ENCODE measurements around the gene LDHAL6B. TPM values are rescaled to one million over a fixed set of nuclear protein-coding genes. Genes with fewer than 3 reads are reported as not detected.

The LDHAL6B gene
- total RNA-seq, 2 donors from 2014 or later = not detected

GRCh38 chr15:59237924-59238331 is 31.3 kb downstream of the LDHAL6B start:
- no peak for DNase-seq
- Mint-ChIP-seq H3K4me3 (no peak overlapping the region), H3K4me1 (peaks cover 7% of the 10 kb centered on the region), H3K27me3 (ENCODE audit: insufficient read depth) (no peaks in the 10 kb centered on the region), H3K36me3 (ENCODE audit: low read depth) (peaks cover 9% of the 10 kb centered on the region), H3K27ac (no peak overlapping the region), H3K9me3 (peaks cover 3% of the 10 kb centered on the region)
- TF ChIP-seq CTCF (conservative IDR thresholded peaks at IDR 0.05) = no peak
- no peak overlapping the region for H3K9ac ChIP-seq (ENCODE audit: extremely low read depth, low read length, poor library complexity, severe bottlenecking)
- no peaks in the 10 kb centered on the region for H3K9me3 ChIP-seq (ENCODE audit: control insufficient read depth, low read length)
- H3K4me1 ChIP-seq (ENCODE audit: control insufficient read depth, insufficient read depth, low read length) = no peaks in the 10 kb centered on the region
- H3K36me3 ChIP-seq (ENCODE audit: control insufficient read depth, insufficient read depth, low read length) = no peaks in the 10 kb centered on the region
- no peak overlapping the region for H3K27ac ChIP-seq (ENCODE audit: low read depth, low read length)
- WGBS, 2 experiments (ENCODE audit: insufficient coverage in 1 of 2, insufficient read length in 1 of 2) = 83 to 91% methylated on average over 5 of the region's 5 CpGs
- no peak overlapping the region for H3K4me3 ChIP-seq (ENCODE audit: low read length)
- no peaks in the 10 kb centered on the region for H3K27me3 ChIP-seq (ENCODE audit: control insufficient read depth, insufficient read depth, low read length, poor library complexity, severe bottlenecking)

- Mint-ChIP-seq H3K27me3 (ENCODE audit: insufficient read depth) (no peaks in the 10 kb centered on the region), H3K4me3 (no peak overlapping the region), H3K9me3 (peaks cover 3% of the 10 kb centered on the region), H3K36me3 (ENCODE audit: low read depth) (peaks cover 7% of the 10 kb centered on the region), H3K4me1 (peaks cover 7% of the 10 kb centered on the region), H3K27ac (no peak overlapping the region)
- H3K4me1 ChIP-seq (ENCODE audit: control insufficient read depth, insufficient read depth, low read length) = no peaks in the 10 kb centered on the region
- WGBS, 2 experiments (ENCODE audit: insufficient coverage in 1 of 2, insufficient read length in 1 of 2) = 94 to 96% methylated on average over 5 of the region's 5 CpGs
- H3K4me3 ChIP-seq (ENCODE audit: low read length) = no peak overlapping the region
- TF ChIP-seq CTCF (conservative IDR thresholded peaks at IDR 0.05) = no peak
- H3K36me3 ChIP-seq (ENCODE audit: control insufficient read depth, insufficient read depth, low read length) = no peaks in the 10 kb centered on the region
- H3K27me3 ChIP-seq (ENCODE audit: control insufficient read depth, insufficient read depth, low read length, poor library complexity, severe bottlenecking) = no peaks in the 10 kb centered on the region
- DNase-seq = no peak
- H3K9me3 ChIP-seq (ENCODE audit: control insufficient read depth, low read length) = no peaks in the 10 kb centered on the region
- H3K9ac ChIP-seq (ENCODE audit: extremely low read depth, low read length, poor library complexity, severe bottlenecking) = no peak overlapping the region
- H3K27ac ChIP-seq (ENCODE audit: low read depth, low read length) = no peak overlapping the region
These were observed 33.4 kb downstream of the LDHAL6B start for GRCh38 chr15:59240036-59240435.

- 89 to 93% methylated on average over 1 to 2 of the region's 2 CpGs for WGBS, 2 experiments (ENCODE audit: insufficient coverage in 1 of 2, insufficient read length in 1 of 2)
These were observed 36.0 kb downstream of the LDHAL6B start for GRCh38 chr15:59242649-59243048.

More at GRCh38 chr15:59242649-59243048, 36.0 kb downstream of the LDHAL6B start:
- Mint-ChIP-seq H3K4me3 (no peak overlapping the region), H3K36me3 (ENCODE audit: low read depth) (no peaks in the 10 kb centered on the region), H3K4me1 (peaks cover 2% of the 10 kb centered on the region), H3K9me3 (no peaks in the 10 kb centered on the region), H3K27ac (no peak overlapping the region), H3K27me3 (ENCODE audit: insufficient read depth) (no peaks in the 10 kb centered on the region)
- Histone ChIP-seq H3K9ac (ENCODE audit: extremely low read depth, low read length, poor library complexity, severe bottlenecking) (no peak overlapping the region), H3K9me3 (ENCODE audit: control insufficient read depth, low read length) (no peaks in the 10 kb centered on the region), H3K27me3 (ENCODE audit: control insufficient read depth, insufficient read depth, low read length, poor library complexity, severe bottlenecking) (no peaks in the 10 kb centered on the region), H3K27ac (ENCODE audit: low read depth, low read length) (no peak overlapping the region), H3K4me1 (ENCODE audit: control insufficient read depth, insufficient read depth, low read length) (no peaks in the 10 kb centered on the region), H3K4me3 (ENCODE audit: low read length) (no peak overlapping the region), H3K36me3 (ENCODE audit: control insufficient read depth, insufficient read depth, low read length) (no peaks in the 10 kb centered on the region)
- TF ChIP-seq CTCF (conservative IDR thresholded peaks at IDR 0.05) = no peak
- DNase-seq = no peak
